IMR-90 (cell line): ENCODE measurements around the gene CALML4. TPM values are rescaled to one million over a fixed set of nuclear protein-coding genes. Genes with fewer than 3 reads are reported as not detected.

Source experiments
- ATAC-seq: fragments of 200-7000 bp; cut with Tn5 transposase; 2 replicates; pipeline ENCODE4 v1.9.1; 2020; ENCODE audit warnings: low read depth, mild to moderate bottlenecking, moderate library complexity
- BruUV-seq: library from RNA; stranded (reverse); fragments of 400-500 nt; replicated peaks from 2 replicates; lab custom pipeline; 2021; lab: Mats Ljungman, UMichigan
- CTCF ChIA-PET: fragments of 300-600 bp; formaldehyde crosslinking; extraction: SDS; loops from one replicate; lab custom pipeline; 2021; ENCODE audit warnings: antibody characterized with exemption; lab: Yijun Ruan, JAX
- POLR2A ChIA-PET: fragments of 300-600 bp; sonication (Branson Sonifier 250); formaldehyde crosslinking; loops from one replicate; lab custom pipeline; 2022; ENCODE audit warnings: antibody characterized with exemption; ENCODE audit not compliant: unreplicated experiment; lab: Charles Lee
- DNase-seq: peaks from one replicate; pipeline ENCODE4 v3.0.0; 2013
- H2AFZ ChIP-seq: replicated peaks from 2 replicates; pipeline ENCODE3; 2013; ENCODE audit warnings: low read length, mild to moderate bottlenecking; ENCODE audit not compliant: poor library complexity
- H2AK5ac ChIP-seq: 2 replicates; pipeline ENCODE4 v1.6.1; 2013; ENCODE audit warnings: low read depth, low read length, inconsistent platforms
- H2AK9ac ChIP-seq: replicated peaks from 2 replicates; pipeline ENCODE3; 2013; ENCODE audit warnings: mild to moderate bottlenecking, low read depth, low read length, moderate library complexity; ENCODE audit not compliant: poor library complexity
- H2BK120ac ChIP-seq: 2 replicates; pipeline ENCODE4 v1.6.1; 2013; ENCODE audit warnings: low read depth, low read length, inconsistent platforms
- H2BK15ac ChIP-seq: 3 replicates; pipeline ENCODE4 v1.6.1; 2013; ENCODE audit warnings: low read depth, low read length, inconsistent platforms
- H2BK20ac ChIP-seq: 2 replicates; pipeline ENCODE4 v1.6.1; 2013; ENCODE audit warnings: low read depth, mild to moderate bottlenecking, inconsistent platforms, low read length, moderate library complexity
- H2BK5ac ChIP-seq: 2 replicates; pipeline ENCODE4 v1.6.1; 2013; ENCODE audit warnings: mild to moderate bottlenecking, low read depth, low read length, inconsistent platforms; ENCODE audit not compliant: poor library complexity, severe bottlenecking
- H3K14ac ChIP-seq: replicated peaks from 2 replicates; pipeline ENCODE4 v1.6.1; 2013; ENCODE audit warnings: low read depth, low read length, inconsistent platforms
- H3K18ac ChIP-seq: 2 replicates; pipeline ENCODE4 v1.6.1; 2013; ENCODE audit warnings: low read depth, low read length, control low read depth
- H3K23ac ChIP-seq: 2 replicates; pipeline ENCODE4 v1.6.1; 2013; ENCODE audit warnings: low read depth, low read length, inconsistent platforms
- H3K27ac ChIP-seq: 2 replicates; pipeline ENCODE4 v1.5.1; 2013; ENCODE audit warnings: mild to moderate bottlenecking, control low read depth, low read length; ENCODE audit not compliant: insufficient read depth
- H3K27me3 ChIP-seq: 2 replicates; pipeline ENCODE4 v1.6.1; 2013; ENCODE audit warnings: low read length; ENCODE audit not compliant: control insufficient read depth, insufficient read depth
- H3K36me3 ChIP-seq: 2 replicates; pipeline ENCODE4 v1.6.1; 2013; ENCODE audit warnings: low read length, mixed read lengths; ENCODE audit not compliant: control insufficient read depth, insufficient read depth
- H3K4ac ChIP-seq: 2 replicates; pipeline ENCODE4 v1.6.1; 2013; ENCODE audit warnings: low read depth, low read length, inconsistent platforms
- H3K4me1 ChIP-seq: 2 replicates; pipeline ENCODE4 v1.6.1; 2013; ENCODE audit warnings: low read length, mixed read lengths; ENCODE audit not compliant: control insufficient read depth, insufficient read depth
- H3K4me2 ChIP-seq: 2 replicates; pipeline ENCODE4 v1.6.1; 2013; ENCODE audit warnings: low read depth, mild to moderate bottlenecking, control low read depth, low read length, moderate library complexity
- H3K4me3 ChIP-seq: 2 replicates; pipeline ENCODE4 v1.5.1; 2013; ENCODE audit warnings: low read depth, mild to moderate bottlenecking, control low read depth, low read length, moderate library complexity; ENCODE audit not compliant: insufficient read depth
- H3K56ac ChIP-seq: 2 replicates; pipeline ENCODE4 v1.6.1; 2013; ENCODE audit warnings: low read length, inconsistent platforms; ENCODE audit not compliant: insufficient read depth; ENCODE audit errors: extremely low read depth
- H3K79me1 ChIP-seq, 2 experiments: 2 replicates each; pipeline ENCODE4 v1.6.1; 2013; ENCODE audit warnings: low read length in 2 of 2, inconsistent platforms in 1 of 2, low read depth in 1 of 2
- H3K9ac ChIP-seq: 2 replicates; pipeline ENCODE4 v1.6.1; 2013; ENCODE audit warnings: low read depth, low read length, control low read depth
- H3K9me1 ChIP-seq: 2 replicates; pipeline ENCODE4 v1.6.1; 2013; ENCODE audit warnings: low read length, inconsistent platforms; ENCODE audit not compliant: insufficient read depth
- H3K9me3 ChIP-seq: 2 replicates; pipeline ENCODE4 v1.6.1; 2013; ENCODE audit warnings: low read length; ENCODE audit not compliant: control insufficient read depth, insufficient read depth
- H4K20me1 ChIP-seq: 2 replicates; pipeline ENCODE4 v1.6.1; 2013; ENCODE audit warnings: low read length, inconsistent platforms; ENCODE audit not compliant: insufficient read depth
- H4K5ac ChIP-seq: 2 replicates; pipeline ENCODE4 v1.6.1; 2013; ENCODE audit warnings: mild to moderate bottlenecking, low read depth, low read length, control low read depth
- H4K8ac ChIP-seq, 2 experiments: 2 replicates each; pipeline ENCODE4 v1.6.1; 2013; ENCODE audit warnings: low read depth in 2 of 2, low read length in 2 of 2, control low read depth in 1 of 2, inconsistent platforms in 1 of 2
- H4K91ac ChIP-seq: 2 replicates; pipeline ENCODE4 v1.6.1; 2013; ENCODE audit warnings: low read depth, low read length, inconsistent platforms; ENCODE audit not compliant: insufficient read depth
- MAFK ChIP-seq: IDR thresholded peaks from 2 replicates; pipeline ENCODE4 v1.6.1; 2012; ENCODE audit warnings: low read depth, low read length, improper control_type of control experiment
- WGBS, 2 experiments: methylation state at CpG; one replicate each; pipeline versions ENCODE4 v1.1.5 to v1.1.7; 2013; ENCODE audit warnings: missing lambda C conversion rate in 2 of 2; ENCODE audit not compliant: insufficient read length in 1 of 2; ENCODE audit errors: extremely low coverage in 2 of 2; 5-methylcytosine and 5-hydroxymethylcytosine counted together
- dilution Hi-C: fragments of 300-500 bp; cut with HindIII; formaldehyde crosslinking; loops from one replicate; pipeline ENCODE4 v1.14.3; 2018; ENCODE audit warnings: low sequenced_read_pairs; ENCODE audit not compliant: unreplicated experiment
- in situ Hi-C: fragments of 300-500 bp; cut with MboI; formaldehyde crosslinking; loops from 3 replicates; pipeline ENCODE4 v1.14.3; 2019; ENCODE audit warnings: low sequenced_read_pairs, inconsistent platforms, mixed read lengths
- intact Hi-C: fragments of 100-400 bp; cut with micrococcal nuclease; formaldehyde crosslinking; loops from 2 replicates; pipeline ENCODE4 v1.10.0; 2022
- polyA plus RNA-seq, 3 experiments: library from polyadenylated mRNA; depleted of rRNA; stranded (reverse); fragments of >200 nt; gene quantifications; 2 replicates each; pipeline ENCODE4 v1.2.3, GENCODE V29; 2012; ENCODE audit warnings: low replicate concordance in 1 of 3
- total RNA-seq: library from RNA; depleted of rRNA; stranded (reverse); fragments of >200 nt; gene quantifications from 2 replicates; pipeline ENCODE4 v1.2.3, GENCODE V29; 2012

Gene CALML4
- total and polyA plus RNA-seq, 2 of the 4 experiments (the other 2 are of a cell fraction), result 0.36 to 1.3 TPM

- no peak overlapping the region for H3K4me3 ChIP-seq
- H4K20me1 ChIP-seq, result no peaks in the 10 kb centered on the region
- DNase-seq, result no peak
- H3K4me2 ChIP-seq, result no peak overlapping the region
- H2AK5ac ChIP-seq, result no peak overlapping the region
- H4K8ac ChIP-seq, result no peak overlapping the region
- H3K14ac ChIP-seq, result no peak overlapping the region
- H3K27me3 ChIP-seq, result no peaks in the 10 kb centered on the region
- H3K9me3 ChIP-seq, result no peaks in the 10 kb centered on the region
- no peak overlapping the region for H4K91ac ChIP-seq
- H3K27ac ChIP-seq, result no peak overlapping the region
- H2BK15ac ChIP-seq, result no peak overlapping the region
- no peak overlapping the region for H3K23ac ChIP-seq
- no peak overlapping the region for H3K9ac ChIP-seq
- H3K4ac ChIP-seq, result no peak overlapping the region
- TF ChIP-seq MAFK, result no peak
- intact Hi-C loops (no loop called here), in situ Hi-C loops (no loop called here), dilution Hi-C loops (no loop called here)
- no peak overlapping the region for H3K56ac ChIP-seq
- H3K9me1 ChIP-seq, result no peaks in the 10 kb centered on the region; the same call in 1 of the 2 replicates
- 0 out of 2 replicates have a peak, but pooled peaks cover 4% of the 10 kb centered on the region for H3K36me3 ChIP-seq
- no peak overlapping the region for H4K5ac ChIP-seq
- peaks cover 3% of the 10 kb centered on the region; the same call in 1 of the 2 replicates for H3K4me1 ChIP-seq
- no peak overlapping the region for H2AK9ac ChIP-seq
- BruUV-seq, result no TSS peak
- H2BK5ac ChIP-seq, result no peak overlapping the region
- peaks cover 4 to 10% of the 10 kb centered on the region in 2 experiments; a peak in 2 of 4 replicates for H3K79me1 ChIP-seq
- no peak overlapping the region for H2BK20ac ChIP-seq
- WGBS, 2 experiments, result no CpG with 5 or more reads among the region's 3 CpGs
- CTCF ChIA-PET, result interaction anchor here (1.0 kb wide), 1 partner anchor 10 kb away, joined by 3 read pairs; no protein-coding TSS in a partner anchor
- no peak overlapping the region for H2AFZ ChIP-seq
- POLR2A ChIA-PET, result no interaction called here
- no peak overlapping the region for H3K18ac ChIP-seq
- ATAC-seq, result no peak
- no peak overlapping the region for H2BK120ac ChIP-seq
Measured at GRCh38 chr15:68201879-68202261, 3.3 kb downstream of the CALML4 start.
